COLO829 (cell line): ENCODE results near the gene KRTAP2-4.
A peak's percentile ranks its signal among the peaks of the same experiment; 100 is the strongest.
"Not testable (repeated sequence)": the region's sequence is repeated elsewhere in the genome, so short reads cannot be mapped to it uniquely, and the experiment has no call there.

Source experiments
- DNase-seq: peaks from one replicate; pipeline ENCODE4 v3.0.0; 2012; ENCODE audit warnings: low spot score

The KRTAP2-4 gene

GRCh38 chr17:41065829-41066624, at the start of gene KRTAP2-4:
Gene KRTAP2-4 (minus strand): TSS chr17:41065879. CDS start chr17:41065845, 34 bp downstream.
- no peak for DNase-seq

GRCh38 chr17:41111151-41111885, 45.6 kb upstream of the KRTAP2-4 start:
- DNase-seq: no peak

GRCh38 chr17:41108728-41109386, 43.2 kb upstream of the KRTAP2-4 start:
- not testable (repeated sequence) for DNase-seq

- no peak for DNase-seq
These were observed 42.3 kb upstream of the KRTAP2-4 start for GRCh38 chr17:41107941-41108450.

DNA sequence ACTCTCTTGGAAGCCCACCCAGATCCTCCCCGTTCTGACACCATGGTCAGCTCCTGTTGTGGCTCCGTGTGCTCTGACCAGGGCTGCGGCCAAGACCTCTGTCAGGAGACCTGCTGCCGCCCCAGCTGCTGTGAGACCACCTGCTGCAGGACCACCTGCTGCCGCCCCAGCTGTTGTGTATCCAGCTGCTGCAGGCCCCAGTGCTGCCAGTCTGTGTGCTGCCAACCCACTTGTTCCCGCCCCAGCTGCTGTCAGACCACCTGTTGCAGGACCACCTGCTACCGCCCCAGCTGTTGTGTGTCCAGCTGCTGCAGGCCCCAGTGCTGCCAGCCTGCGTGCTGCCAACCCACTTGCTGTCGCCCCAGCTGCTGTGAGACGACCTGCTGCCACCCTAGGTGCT, 39.7 kb upstream of the KRTAP2-4 start, which contains the start of gene KRTAP4-9:
Gene KRTAP4-9, plus strand, starts transcription at position 43 of the 400 bp plus-strand sequence. Its CDS starts 0 bp downstream, at position 43.
- DNase-seq: not testable (repeated sequence)

DNA sequence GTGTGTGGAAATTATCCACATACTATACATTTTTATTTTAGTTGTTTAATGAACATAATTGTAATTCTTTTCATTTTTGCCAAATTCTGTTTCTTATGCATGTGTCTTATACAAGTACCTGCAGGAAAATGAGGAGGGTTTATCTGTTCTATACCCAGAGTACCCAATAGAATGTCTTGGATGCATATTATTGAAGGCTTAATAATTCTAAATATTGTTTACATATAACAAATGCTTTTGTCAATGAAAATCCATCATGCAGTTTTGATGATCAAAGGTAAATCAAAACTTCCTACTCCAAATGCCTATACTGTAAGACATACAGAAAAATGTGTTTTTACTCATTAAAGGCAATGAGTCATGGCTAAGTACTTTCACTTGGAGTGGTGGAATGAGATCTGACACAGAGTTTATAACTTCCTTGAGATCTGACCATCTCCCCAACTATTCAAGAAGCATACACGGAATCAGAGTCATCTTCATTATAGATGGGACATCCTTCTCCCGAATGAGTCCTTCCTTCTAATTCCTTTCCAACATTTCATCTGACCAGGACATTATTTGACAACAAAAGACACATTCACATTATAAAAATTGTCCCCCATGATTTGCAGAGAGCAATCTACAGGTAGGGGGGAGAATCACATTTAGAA, 38.8 kb upstream of the KRTAP2-4 start:
- not testable (repeated sequence) for DNase-seq

GRCh38 chr17:41103896-41104295, 38.2 kb upstream of the KRTAP2-4 start:
- no peak for DNase-seq

- no peak for DNase-seq
These were observed 36.0 kb upstream of the KRTAP2-4 start, which contains the start of gene KRTAP4-16 for GRCh38 chr17:41101586-41102259. Gene KRTAP4-16 (minus strand): TSS chr17:41102209. CDS start chr17:41102209, 0 bp downstream.

GRCh38 chr17:41099682-41100480, 34.2 kb upstream of the KRTAP2-4 start:
- DNase-seq: not testable (repeated sequence)

GRCh38 chr17:41098481-41098880, 32.8 kb upstream of the KRTAP2-4 start:
- no peak for DNase-seq

- DNase-seq: no peak
These were observed 32.4 kb upstream of the KRTAP2-4 start, which contains the start of gene KRTAP4-8 for GRCh38 chr17:41098042-41098441. Gene KRTAP4-8 (minus strand): TSS chr17:41098142. CDS start chr17:41098084, 58 bp downstream.

- DNase-seq: no peak
These were observed 30.4 kb upstream of the KRTAP2-4 start for GRCh38 chr17:41096055-41096454.

- DNase-seq: not testable (repeated sequence)
These were observed 23.2 kb upstream of the KRTAP2-4 start for GRCh38 chr17:41088760-41089352.

DNA sequence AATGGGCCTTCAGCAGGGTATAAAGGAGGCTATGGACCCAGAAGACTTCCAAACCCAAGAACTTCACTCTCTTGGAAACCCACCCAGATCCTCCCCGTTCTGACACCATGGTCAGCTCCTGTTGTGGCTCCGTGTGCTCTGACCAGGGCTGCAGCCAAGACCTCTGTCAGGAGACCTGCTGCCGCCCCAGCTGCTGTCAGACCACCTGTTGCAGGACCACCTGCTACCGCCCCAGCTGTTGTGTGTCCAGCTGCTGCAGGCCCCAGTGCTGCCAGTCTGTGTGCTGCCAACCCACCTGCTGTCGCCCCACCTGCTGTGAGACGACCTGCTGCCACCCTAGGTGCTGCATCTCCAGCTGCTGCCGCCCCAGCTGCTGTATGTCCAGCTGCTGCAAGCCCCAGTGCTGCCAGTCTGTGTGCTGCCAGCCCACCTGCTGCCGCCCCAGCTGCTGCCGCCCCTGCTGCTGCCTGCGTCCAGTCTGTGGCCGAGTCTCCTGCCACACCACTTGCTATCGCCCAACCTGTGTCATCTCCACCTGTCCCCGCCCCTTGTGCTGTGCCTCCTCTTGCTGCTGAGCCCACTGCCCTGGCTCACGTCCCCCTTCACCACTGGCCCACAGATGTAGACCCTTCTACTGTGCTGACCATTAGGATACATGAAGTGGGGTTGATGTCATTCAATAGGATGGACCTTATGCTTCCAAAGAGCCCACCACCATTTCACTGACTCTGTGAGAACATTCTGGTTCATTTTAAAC, 18.6 kb upstream of the KRTAP2-4 start, which contains the start of gene KRTAP4-7:
Gene KRTAP4-7, plus strand, starts transcription at position 51 of the 757 bp plus-strand sequence. Its CDS starts 57 bp downstream, at position 108.
- not testable (repeated sequence) for DNase-seq

DNA sequence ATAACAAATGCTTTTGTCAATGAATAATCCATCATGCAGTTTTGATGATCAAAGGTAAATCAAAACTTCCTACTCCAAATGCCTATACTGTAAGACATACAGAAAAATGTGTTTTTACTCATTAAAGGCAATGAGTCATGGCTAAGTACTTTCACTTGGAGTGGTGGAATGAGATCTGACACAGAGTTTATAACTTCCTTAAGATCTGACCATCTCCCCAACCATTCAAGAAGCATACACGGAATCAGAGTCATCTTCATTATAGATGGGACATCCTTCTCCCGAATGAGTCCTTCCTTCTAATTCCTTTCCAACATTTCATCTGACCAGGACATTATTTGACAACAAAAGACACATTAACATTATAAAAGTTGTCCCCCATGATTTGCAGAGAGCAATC, 17.7 kb upstream of the KRTAP2-4 start:
- not testable (repeated sequence) for DNase-seq

DNA sequence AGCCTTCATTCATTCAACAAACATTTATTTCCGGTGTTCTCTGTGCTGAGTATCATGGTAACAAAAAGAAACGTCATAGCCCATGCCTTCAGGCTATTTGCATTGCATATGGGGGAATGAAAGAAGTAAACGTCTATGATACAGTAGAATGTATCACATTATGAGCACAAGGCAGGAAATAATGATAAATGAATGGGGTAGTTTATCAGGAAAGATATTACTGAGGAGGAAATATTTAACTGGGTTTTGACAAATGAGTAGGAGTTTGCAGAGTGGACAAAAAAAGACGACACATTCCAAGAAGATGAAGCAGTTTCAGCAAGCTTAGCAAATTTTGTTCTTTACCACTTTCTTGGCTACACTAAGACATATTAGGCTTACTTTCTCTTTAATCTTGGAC, 16.9 kb upstream of the KRTAP2-4 start:
- DNase-seq: peak; percentile 91

DNA sequence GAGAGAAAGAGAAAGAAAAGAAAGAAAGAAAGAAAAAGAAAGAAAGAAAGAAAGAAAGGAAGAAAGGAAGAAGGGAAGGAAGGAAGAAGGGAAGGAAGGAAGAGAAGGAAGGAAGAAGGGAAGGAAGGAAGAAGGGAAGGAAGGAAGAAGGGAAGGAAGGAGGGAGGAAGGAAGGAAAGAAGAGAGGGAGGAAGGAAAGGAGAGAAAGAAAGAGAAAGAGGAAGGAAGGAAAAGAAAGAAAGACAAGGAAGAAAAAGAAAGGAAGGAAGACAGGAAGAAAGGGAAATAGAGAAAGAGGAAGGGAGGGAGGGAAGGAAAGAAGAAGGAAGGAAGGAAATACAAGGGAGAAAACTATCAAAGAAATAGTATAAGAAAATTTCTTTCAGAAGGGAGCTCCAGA, 11.1 kb upstream of the KRTAP2-4 start:
- DNase-seq: no peak

GRCh38 chr17:41073676-41074075, 8.0 kb upstream of the KRTAP2-4 start:
- no peak for DNase-seq
